ENCODE results near the gene SEMA5B.
A peak's percentile ranks its signal among the peaks of the same experiment; 100 is the strongest.

- TF ChIP-seq, protein P1, sequence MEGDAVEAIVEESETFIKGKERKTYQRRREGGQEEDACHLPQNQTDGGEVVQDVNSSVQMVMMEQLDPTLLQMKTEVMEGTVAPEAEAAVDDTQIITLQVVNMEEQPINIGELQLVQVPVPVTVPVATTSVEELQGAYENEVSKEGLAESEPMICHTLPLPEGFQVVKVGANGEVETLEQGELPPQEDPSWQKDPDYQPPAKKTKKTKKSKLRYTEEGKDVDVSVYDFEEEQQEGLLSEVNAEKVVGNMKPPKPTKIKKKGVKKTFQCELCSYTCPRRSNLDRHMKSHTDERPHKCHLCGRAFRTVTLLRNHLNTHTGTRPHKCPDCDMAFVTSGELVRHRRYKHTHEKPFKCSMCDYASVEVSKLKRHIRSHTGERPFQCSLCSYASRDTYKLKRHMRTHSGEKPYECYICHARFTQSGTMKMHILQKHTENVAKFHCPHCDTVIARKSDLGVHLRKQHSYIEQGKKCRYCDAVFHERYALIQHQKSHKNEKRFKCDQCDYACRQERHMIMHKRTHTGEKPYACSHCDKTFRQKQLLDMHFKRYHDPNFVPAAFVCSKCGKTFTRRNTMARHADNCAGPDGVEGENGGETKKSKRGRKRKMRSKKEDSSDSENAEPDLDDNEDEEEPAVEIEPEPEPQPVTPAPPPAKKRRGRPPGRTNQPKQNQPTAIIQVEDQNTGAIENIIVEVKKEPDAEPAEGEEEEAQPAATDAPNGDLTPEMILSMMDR (IDR thresholded peaks at IDR 0.05; ENCODE audit: insufficient read depth, low read length, poor library complexity, severe bottlenecking): no peak
- TF ChIP-seq EZH2phosphoT487 (conservative IDR thresholded peaks at IDR 0.05; ENCODE audit: low read length): 0 out of 2 replicates have a peak, but pooled peaks have one; percentile 43
Observed at GRCh38 chr3:123028233-123028828, 768 bp upstream of the SEMA5B start.
